Mesenchymal stem cell (in vitro differentiated cells and primary cell): ENCODE measurements around the gene RNF144A.

ENCODE experiments used
- DNase-seq: peaks from one replicate; pipeline ENCODE4 v3.0.0-alpha.2; 2013
- H2AFZ ChIP-seq: one replicate; pipeline ENCODE4 v1.6.1; 2013; ENCODE audit warnings: low read depth, mild to moderate bottlenecking, control low read depth, inconsistent platforms, low read length, moderate library complexity
- H2AK5ac ChIP-seq: 2 replicates; pipeline ENCODE4 v1.6.1; 2013; ENCODE audit warnings: low read length, moderate library complexity, mild to moderate bottlenecking, inconsistent platforms; ENCODE audit not compliant: severe bottlenecking
- H2BK120ac ChIP-seq: one replicate; pipeline ENCODE4 v1.6.1; 2013; ENCODE audit warnings: low read depth, mild to moderate bottlenecking, inconsistent platforms, low read length, moderate library complexity
- H2BK12ac ChIP-seq, 2 experiments: one replicate each; pipeline ENCODE4 v1.6.1; 2013; ENCODE audit warnings: inconsistent platforms in 2 of 2, low read length in 2 of 2, mild to moderate bottlenecking in 2 of 2, moderate library complexity in 2 of 2, control low read depth in 1 of 2
- H2BK15ac ChIP-seq: one replicate; pipeline ENCODE4 v1.6.1; 2013; ENCODE audit warnings: mild to moderate bottlenecking, low read depth, inconsistent platforms; ENCODE audit not compliant: poor library complexity, severe bottlenecking
- H2BK5ac ChIP-seq: 2 replicates; pipeline ENCODE4 v1.6.1; 2013; ENCODE audit warnings: low read depth, mild to moderate bottlenecking, low read length, control low read depth, inconsistent platforms; ENCODE audit not compliant: poor library complexity, severe bottlenecking
- H3K14ac ChIP-seq, 2 experiments: one replicate each; pipeline ENCODE4 v1.6.1; 2013; ENCODE audit warnings: inconsistent platforms in 2 of 2, low read length in 2 of 2, control low read depth in 1 of 2, mild to moderate bottlenecking in 1 of 2, moderate library complexity in 1 of 2
- H3K18ac ChIP-seq, 2 experiments: one replicate each; pipeline ENCODE4 v1.6.1; 2013; ENCODE audit warnings: inconsistent platforms in 2 of 2, low read length in 2 of 2, control low read depth in 1 of 2, low read depth in 1 of 2, mild to moderate bottlenecking in 1 of 2
- H3K23ac ChIP-seq, 2 experiments: one replicate each; pipeline ENCODE4 v1.6.1; 2013; ENCODE audit warnings: inconsistent platforms in 2 of 2, low read length in 2 of 2, mild to moderate bottlenecking in 2 of 2, moderate library complexity in 2 of 2, control low read depth in 1 of 2
- H3K27ac ChIP-seq: 2 replicates; pipeline ENCODE4 v1.5.1; 2013; ENCODE audit warnings: mild to moderate bottlenecking, moderate library complexity, low read length, control low read depth, inconsistent platforms; ENCODE audit not compliant: poor library complexity, severe bottlenecking
- H3K27me3 ChIP-seq, 2 experiments: 2 replicates each; pipeline versions ENCODE4 v1.6.1 to v1.7.0; 2013; ENCODE audit warnings: low read length in 2 of 2, mild to moderate bottlenecking in 2 of 2, moderate library complexity in 2 of 2, control low read depth in 1 of 2, inconsistent platforms in 1 of 2; ENCODE audit not compliant: control insufficient read depth in 1 of 2, insufficient read depth in 1 of 2
- H3K36me3 ChIP-seq, 2 experiments: 2 replicates each; pipeline versions ENCODE4 v1.6.1 to v1.7.0; 2013; ENCODE audit warnings: low read length in 2 of 2, control low read depth in 1 of 2, inconsistent platforms in 1 of 2, low read depth in 1 of 2, mild to moderate bottlenecking in 1 of 2; ENCODE audit not compliant: insufficient read depth in 2 of 2, control insufficient read depth in 1 of 2
- H3K4ac ChIP-seq, 2 experiments: one replicate each; pipeline ENCODE4 v1.6.1; 2013; ENCODE audit warnings: inconsistent platforms in 2 of 2, low read length in 2 of 2, mild to moderate bottlenecking in 2 of 2, moderate library complexity in 2 of 2, control low read depth in 1 of 2, low read depth in 1 of 2
- H3K4me1 ChIP-seq: 2 replicates; pipeline ENCODE4 v1.6.1; 2013; ENCODE audit warnings: low read depth, low read length, control low read depth; ENCODE audit not compliant: control insufficient read depth, insufficient read depth
- H3K4me2 ChIP-seq: 2 replicates; pipeline ENCODE4 v1.6.1; 2013; ENCODE audit warnings: low read length, mild to moderate bottlenecking, inconsistent platforms; ENCODE audit not compliant: poor library complexity, severe bottlenecking
- H3K4me3 ChIP-seq, 2 experiments: 2 replicates each; pipeline versions ENCODE4 v1.5.1 to v1.7.0; 2013; ENCODE audit warnings: low read length in 2 of 2, mild to moderate bottlenecking in 2 of 2, control low read depth in 1 of 2, low read depth in 1 of 2; ENCODE audit not compliant: insufficient read depth in 1 of 2
- H3K79me1 ChIP-seq: replicated peaks from 2 replicates; pipeline ENCODE4 v1.6.1; 2013; ENCODE audit warnings: mild to moderate bottlenecking, control low read depth, low read length, inconsistent platforms; ENCODE audit not compliant: poor library complexity, severe bottlenecking
- H3K9ac ChIP-seq: 2 replicates; pipeline ENCODE4 v1.7.0; 2013; ENCODE audit warnings: mild to moderate bottlenecking, low read length, moderate library complexity
- H3K9me3 ChIP-seq: 2 replicates; pipeline ENCODE4 v1.7.0; 2013; ENCODE audit warnings: mild to moderate bottlenecking, low read length; ENCODE audit not compliant: control insufficient read depth
- H4K8ac ChIP-seq: one replicate; pipeline ENCODE4 v1.6.1; 2013; ENCODE audit warnings: inconsistent platforms, mild to moderate bottlenecking, low read length, moderate library complexity
- H4K91ac ChIP-seq: one replicate; pipeline ENCODE4 v1.6.1; 2013; ENCODE audit warnings: mild to moderate bottlenecking, low read length, inconsistent platforms
- WGBS: methylation state at CpG from one replicate; pipeline ENCODE4 v1.1.7; 2013; ENCODE audit warnings: mixed read lengths; 5-methylcytosine and 5-hydroxymethylcytosine counted together

RNF144A gene

DNA sequence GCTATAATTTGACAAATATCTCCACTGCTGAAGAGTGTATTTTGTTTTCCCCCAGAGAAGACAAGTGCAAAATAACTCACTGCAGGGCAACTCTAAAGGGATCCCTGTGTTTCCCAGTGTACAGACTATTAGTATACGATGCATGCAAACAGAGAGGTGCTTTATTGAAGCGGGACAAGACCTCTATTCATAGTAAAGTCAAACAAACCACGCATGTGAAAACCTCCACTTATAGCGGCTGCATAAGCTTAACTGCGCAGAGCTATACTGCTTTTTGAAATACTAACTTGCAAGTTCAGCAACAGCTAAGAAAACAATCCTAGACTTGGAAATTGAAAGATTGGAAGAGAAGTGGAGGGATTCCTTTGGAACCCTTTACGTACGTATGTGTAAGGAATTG lies 15.6 kb downstream of the RNF144A start:
- Histone ChIP-seq H3K23ac (no peak overlapping the region), H2AFZ (no peak overlapping the region), H2BK5ac (no peak overlapping the region), H3K27me3 (no peaks in the 10 kb centered on the region), H3K4ac (no peak overlapping the region), H3K9me3 (no peaks in the 10 kb centered on the region), H2BK12ac (no peak overlapping the region), H3K27ac (no peak overlapping the region), H3K4me2 (no peak overlapping the region), H2AK5ac (no peak overlapping the region), H3K14ac (no peak overlapping the region), H4K8ac (no peak overlapping the region), H3K79me1 (peaks cover 4% of the 10 kb centered on the region), H2BK15ac (no peak overlapping the region), H3K36me3 (no peaks in the 10 kb centered on the region), H3K4me1 (no peaks in the 10 kb centered on the region), H3K18ac (no peak overlapping the region), H2BK120ac (no peak overlapping the region), H3K9ac (no peak overlapping the region), H4K91ac (no peak overlapping the region), H3K4me3 (no peak overlapping the region)
- over 99% methylated on average over 7 of the region's 7 CpGs for WGBS
- no peak for DNase-seq

GRCh38 chr2:6933911-6934310 lies 16.7 kb downstream of the RNF144A start:
- Histone ChIP-seq H3K4ac (no peak overlapping the region), H3K14ac (no peak overlapping the region), H2AFZ (no peak overlapping the region), H3K36me3 (no peaks in the 10 kb centered on the region), H3K23ac (no peak overlapping the region), H3K9ac (no peak overlapping the region), H3K4me2 (no peak overlapping the region), H3K4me3 (no peak overlapping the region), H3K27me3 (no peaks in the 10 kb centered on the region), H2BK15ac (no peak overlapping the region), H3K18ac (no peak overlapping the region), H4K8ac (no peak overlapping the region), H3K27ac (no peak overlapping the region), H3K79me1 (peaks cover 4% of the 10 kb centered on the region), H2BK120ac (no peak overlapping the region), H2BK5ac (no peak overlapping the region), H3K4me1 (no peaks in the 10 kb centered on the region), H2BK12ac (no peak overlapping the region), H3K9me3 (no peaks in the 10 kb centered on the region), H4K91ac (no peak overlapping the region), H2AK5ac (no peak overlapping the region)
- DNase-seq = no peak
- WGBS = 100% methylated on average over 1 of the region's 3 CpGs

GRCh38 chr2:6934345-6934744 lies 17.1 kb downstream of the RNF144A start:
- no peak overlapping the region for H2BK120ac ChIP-seq
- no peak overlapping the region for H3K23ac ChIP-seq
- H3K9me3 ChIP-seq = no peaks in the 10 kb centered on the region
- DNase-seq = no peak
- H3K79me1 ChIP-seq = peaks cover 4% of the 10 kb centered on the region
- no peak overlapping the region for H2AK5ac ChIP-seq
- H2BK12ac ChIP-seq = no peak overlapping the region
- H4K91ac ChIP-seq = no peak overlapping the region
- H3K36me3 ChIP-seq = no peaks in the 10 kb centered on the region
- no peak overlapping the region for H2BK5ac ChIP-seq
- no peak overlapping the region for H3K27ac ChIP-seq
- H2AFZ ChIP-seq = no peak overlapping the region
- no peaks in the 10 kb centered on the region for H3K27me3 ChIP-seq
- H3K4ac ChIP-seq = no peak overlapping the region
- no peaks in the 10 kb centered on the region for H3K4me1 ChIP-seq
- no peak overlapping the region for H3K18ac ChIP-seq
- H4K8ac ChIP-seq = no peak overlapping the region
- no CpG with 5 or more reads among the region's 1 CpG for WGBS
- no peak overlapping the region for H2BK15ac ChIP-seq
- no peak overlapping the region for H3K9ac ChIP-seq
- H3K14ac ChIP-seq = no peak overlapping the region
- H3K4me3 ChIP-seq = no peak overlapping the region
- no peak overlapping the region for H3K4me2 ChIP-seq

GRCh38 chr2:6934758-6935651 lies 17.8 kb downstream of the RNF144A start:
- Histone ChIP-seq H3K4ac (no peak overlapping the region), H3K27ac (no peak overlapping the region), H3K4me2 (no peak overlapping the region), H2BK12ac (no peak overlapping the region), H2BK120ac (no peak overlapping the region), H3K4me1 (no peaks in the 10 kb centered on the region), H2AFZ (no peak overlapping the region), H3K79me1 (peaks cover 4% of the 10 kb centered on the region), H2AK5ac (no peak overlapping the region), H3K9ac (no peak overlapping the region), H4K8ac (no peak overlapping the region), H3K27me3 (no peaks in the 10 kb centered on the region), H2BK5ac (no peak overlapping the region), H3K9me3 (no peaks in the 10 kb centered on the region), H3K18ac (no peak overlapping the region), H2BK15ac (no peak overlapping the region), H3K14ac (no peak overlapping the region), H3K36me3 (no peaks in the 10 kb centered on the region), H3K23ac (peak overlapping the region in 1 of 2 experiments; percentile 52), H3K4me3 (no peak overlapping the region), H4K91ac (no peak overlapping the region)
- DNase-seq = no peak
- 87% methylated on average over 11 of the region's 11 CpGs for WGBS
